Activated CD8-positive, alpha-beta memory T cell treated with anti-CD3 and anti-CD28 coated beads, Interleukin-2, amount 50 U/mL, for 1 hour (primary cell): ENCODE measurements around the gene CHST3.
"Not testable (repeated sequence)": the region's sequence is repeated elsewhere in the genome, so short reads cannot be mapped to it uniquely, and the experiment has no call there.

Experiments used
- DNase-seq: peaks from one replicate; pipeline ENCODE4 v3.0.0-alpha.2; 2020; ENCODE audit errors: extremely low read depth

CHST3 gene

DNA sequence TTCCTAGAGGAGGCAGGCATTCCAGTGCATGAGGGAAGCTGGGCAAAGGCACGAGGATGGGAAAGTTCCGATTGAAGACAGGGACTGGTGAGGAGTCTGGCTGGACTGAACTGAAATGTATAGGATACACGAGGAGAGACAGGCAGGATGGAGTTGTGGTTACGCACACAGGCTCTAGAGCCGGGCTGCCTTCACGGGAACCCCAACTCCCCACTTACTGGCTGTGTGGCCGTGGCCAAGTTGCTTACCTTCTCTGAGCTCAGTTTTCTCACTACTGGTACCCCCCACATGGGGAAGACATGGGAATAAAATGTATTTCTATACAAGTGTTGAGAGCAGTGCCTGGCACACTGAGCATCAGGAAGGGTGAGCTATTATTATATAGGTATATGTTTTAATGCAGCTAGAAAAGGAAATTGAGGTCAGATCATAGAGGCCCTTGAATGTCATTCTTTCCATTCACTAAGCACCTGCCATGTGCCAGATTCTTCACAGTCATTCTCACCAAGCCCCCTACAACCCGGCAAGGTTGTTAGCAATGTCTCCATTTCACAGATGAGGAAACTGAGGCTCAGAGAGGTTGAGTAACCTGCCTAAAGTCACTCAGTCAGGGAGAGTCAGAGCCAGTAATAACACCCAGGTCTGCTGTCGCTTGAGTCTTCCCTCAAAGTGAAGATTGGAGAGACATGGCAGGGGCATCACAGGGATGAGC, 9.7 kb downstream of the CHST3 start:
- DNase-seq = no peak

DNA sequence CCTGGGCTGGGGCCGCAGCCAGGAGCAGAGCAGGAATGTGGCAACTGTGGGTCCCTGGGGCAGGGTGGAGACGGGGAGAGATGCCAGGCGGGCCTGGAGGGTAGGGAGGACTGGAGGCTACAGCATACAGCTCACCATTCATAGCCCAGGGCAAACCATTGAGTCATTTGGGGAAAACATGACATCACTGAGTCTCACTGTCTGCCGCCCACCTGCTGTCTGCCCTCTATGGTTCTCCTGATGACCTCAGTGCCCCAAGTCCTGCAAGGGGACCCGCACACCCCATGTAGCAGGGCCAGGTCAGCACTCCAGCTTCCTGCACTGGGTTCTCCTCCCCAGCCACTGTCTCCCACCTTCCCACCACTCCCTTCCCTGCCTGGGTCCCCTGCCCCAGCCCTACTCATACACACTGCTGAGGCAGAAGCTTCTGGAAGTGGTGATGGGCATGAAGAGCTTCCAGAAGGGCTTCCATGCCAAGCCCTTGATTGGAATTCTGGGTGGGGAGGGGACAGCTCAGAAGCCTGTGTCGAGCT, 10.4 kb downstream of the CHST3 start:
- DNase-seq = no peak

DNA sequence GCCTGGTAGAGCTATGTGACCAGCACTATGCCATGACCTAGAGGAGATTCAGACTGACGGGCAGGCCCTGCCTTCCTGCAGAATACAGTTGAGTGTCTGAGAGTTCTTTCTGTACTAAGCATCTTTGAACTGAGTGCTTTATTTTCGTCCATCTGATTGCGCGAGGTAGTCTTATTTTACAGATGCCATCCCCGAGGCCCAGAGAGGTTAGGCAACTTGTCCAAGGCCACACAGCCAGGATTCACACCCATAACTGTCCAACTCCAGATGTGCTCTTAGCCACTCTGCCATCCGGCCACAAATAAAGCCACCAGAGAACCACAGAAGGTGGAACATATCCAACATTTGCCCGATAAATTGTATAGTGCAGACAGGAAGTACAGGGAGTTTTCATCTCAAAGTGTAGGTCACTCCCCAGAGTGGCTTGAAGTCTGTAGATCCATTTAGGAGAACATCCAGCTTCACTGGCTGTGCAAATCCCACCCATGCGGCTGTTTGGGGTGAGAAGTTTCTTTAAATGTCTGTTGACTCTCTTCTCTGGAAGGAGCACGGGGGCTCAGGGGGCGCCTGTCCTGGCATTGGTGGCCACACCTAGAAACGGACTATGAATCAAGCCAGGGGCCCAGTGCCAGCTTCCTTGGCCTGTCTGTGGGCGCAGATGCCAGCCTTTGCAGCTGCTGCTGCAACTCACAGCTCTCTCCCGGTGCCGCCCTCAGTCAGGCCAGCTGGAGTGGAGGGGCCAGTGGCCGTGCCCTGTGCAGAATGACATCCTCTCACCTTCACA, 11.1 kb downstream of the CHST3 start:
- no peak for DNase-seq

DNA sequence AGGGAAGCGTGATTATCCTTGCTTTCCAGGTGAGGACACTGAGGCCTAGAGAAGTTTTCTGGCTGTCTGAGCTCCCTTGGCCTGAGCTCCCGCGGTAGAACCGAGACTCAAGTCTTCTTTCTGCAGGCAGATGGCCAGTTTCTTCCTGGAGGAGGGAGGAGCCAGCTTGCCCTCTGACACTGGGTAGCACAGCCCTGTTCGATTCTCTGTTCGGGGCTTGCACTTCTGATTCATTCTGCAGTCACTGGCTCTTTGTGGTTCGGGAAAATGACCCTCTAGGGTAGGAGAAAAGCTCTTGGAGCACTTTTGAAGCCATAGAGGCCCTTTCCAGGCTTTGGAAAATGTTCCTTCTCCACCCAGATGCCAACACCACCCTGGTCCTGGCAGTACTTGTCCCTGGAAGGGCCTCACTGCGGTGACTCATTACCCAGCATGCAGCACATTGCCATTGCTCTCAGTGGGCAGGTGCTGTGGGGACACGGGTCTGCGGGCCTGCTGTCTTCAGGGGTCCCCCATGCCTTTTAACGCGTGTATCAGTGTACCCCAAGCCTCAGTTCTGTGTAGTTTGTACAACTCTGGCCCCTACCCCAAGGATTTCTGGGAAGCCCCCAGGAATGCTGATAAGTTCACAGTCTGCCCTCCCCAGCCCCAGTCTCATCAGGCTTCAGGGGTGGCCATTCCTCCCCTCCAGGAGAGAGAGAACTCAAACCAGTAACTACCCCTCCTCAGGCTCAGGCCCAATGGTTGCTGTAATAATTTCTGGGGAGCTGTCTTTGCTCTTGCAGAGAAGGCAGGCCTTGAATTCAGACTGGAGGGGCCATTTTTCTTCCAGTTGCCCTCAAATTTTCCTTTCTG, 11.9 kb downstream of the CHST3 start:
- DNase-seq = no peak

DNA sequence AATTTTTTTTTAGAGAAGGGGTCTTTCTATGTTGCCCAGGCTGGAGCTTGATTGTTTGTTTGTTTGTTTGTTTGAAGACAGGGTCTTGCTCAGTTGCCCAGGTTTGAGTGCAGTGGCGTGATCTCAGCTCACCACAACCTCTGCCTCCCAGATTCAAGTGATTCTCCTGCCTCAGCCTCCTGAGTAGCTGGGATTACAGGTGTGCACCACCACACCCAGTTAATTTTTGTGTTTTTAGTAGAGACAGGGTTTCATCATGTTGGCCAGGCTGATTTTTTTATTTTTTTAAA, 13.4 kb downstream of the CHST3 start:
- DNase-seq = not testable (repeated sequence)

DNA sequence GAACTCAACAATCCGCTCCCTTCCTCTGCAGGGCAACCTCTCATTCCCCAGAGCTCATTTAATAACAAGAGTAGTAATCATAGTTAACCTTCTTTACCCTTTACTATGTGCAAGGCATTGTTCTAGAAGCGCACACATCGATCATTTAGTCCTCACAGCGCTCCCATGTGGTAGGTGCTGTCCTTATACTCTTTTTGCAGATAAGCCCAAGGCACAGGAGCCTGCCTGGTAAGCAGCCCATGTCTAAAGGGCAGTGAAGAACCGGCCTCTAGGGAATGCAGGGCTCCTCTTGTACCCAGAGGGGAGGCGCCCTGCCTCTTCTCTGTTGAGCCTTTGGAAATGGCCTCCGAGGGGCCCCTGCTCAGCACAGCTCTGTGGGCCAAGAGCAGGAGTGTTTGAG, 14.3 kb downstream of the CHST3 start:
- DNase-seq = no peak

DNA sequence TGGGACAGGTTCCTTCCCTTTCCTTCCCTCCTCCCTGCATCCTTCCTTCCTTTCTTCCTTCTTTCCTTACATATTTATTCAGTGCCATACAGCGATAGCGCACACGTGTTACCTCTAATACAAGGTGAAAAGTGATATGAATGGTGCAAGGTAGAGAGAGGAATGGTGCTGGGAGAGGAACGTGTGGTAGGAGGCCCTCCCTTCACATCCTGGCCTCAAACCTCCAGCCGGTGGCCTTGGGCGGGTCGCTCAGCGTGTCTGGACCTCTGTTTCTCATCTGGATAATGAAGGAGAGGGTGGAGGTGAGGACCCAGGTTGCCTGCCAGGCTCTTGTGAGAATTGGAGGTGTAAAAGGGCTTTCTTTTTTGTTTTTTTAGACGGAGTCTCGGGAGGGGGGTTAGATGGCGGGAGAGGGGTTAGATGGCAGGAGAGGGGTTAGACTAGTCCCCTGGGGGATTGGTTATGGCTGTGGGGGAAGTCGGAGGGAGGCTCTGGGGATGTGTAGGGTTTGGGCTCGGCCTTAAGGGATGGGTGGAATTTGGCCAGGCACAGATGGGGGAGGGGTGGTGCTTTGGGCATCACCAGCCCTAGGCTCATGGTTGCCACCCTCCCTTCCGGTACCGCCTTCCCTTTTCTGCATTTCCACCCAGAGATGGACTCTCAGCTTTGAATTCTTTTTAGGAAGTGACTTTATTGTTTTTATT, 14.9 kb downstream of the CHST3 start:
- DNase-seq = no peak

DNA sequence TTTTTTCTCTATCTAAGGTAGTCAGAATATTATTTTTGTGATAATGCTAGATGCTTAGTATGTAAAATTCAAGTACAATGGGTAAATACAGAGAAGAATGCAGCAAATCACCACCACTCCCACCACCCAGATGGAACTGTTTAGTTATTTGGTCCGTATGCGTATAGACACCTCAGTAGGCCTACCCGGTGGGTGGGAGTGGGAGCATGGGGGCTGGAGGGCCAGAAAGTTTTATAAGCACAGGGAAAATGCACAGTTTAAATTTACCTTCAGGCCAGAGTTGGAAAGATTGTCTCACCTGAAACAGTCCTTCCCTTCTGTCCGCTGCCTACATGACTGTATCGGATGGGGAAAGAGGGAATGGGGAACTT, 15.5 kb downstream of the CHST3 start:
- DNase-seq = no peak

DNA sequence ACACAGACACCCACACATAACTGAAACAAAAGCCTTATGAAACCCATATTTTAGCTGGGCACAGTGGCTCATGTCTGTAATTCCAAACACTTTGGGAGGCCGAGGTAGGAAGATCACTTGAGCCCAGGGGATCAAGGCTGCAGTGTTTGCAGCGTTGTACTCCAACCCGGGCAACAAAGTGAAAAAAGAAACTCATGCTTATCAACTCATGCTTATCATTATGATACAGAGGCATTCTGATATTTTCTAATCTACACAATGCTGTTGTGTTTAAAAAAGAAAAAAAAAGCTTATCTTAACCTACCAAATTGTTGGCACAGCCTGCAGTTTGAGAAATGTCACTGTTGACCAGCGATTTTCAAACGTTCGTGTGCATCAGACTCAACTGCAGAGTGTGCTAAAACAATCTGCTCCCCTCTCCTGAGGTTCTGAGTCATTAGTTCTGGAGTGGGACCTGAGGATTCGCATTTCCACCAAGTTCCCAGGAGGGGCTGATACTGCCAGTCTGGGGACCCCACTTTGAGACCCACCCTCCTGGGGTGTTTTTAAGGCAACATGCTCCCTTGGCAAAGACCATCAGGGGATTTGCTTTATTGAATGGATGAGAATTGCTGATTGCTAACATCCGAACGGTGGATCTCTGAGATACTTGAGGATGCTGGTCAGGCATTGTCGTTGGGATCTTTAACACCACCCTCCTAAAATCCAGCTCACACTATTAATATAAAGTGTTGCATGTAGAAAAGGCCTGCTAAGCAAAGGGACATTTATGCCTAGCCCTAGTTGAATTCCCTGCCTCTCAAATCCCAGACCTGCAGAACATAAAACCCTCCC, 16.2 kb downstream of the CHST3 start:
- DNase-seq = no peak

DNA sequence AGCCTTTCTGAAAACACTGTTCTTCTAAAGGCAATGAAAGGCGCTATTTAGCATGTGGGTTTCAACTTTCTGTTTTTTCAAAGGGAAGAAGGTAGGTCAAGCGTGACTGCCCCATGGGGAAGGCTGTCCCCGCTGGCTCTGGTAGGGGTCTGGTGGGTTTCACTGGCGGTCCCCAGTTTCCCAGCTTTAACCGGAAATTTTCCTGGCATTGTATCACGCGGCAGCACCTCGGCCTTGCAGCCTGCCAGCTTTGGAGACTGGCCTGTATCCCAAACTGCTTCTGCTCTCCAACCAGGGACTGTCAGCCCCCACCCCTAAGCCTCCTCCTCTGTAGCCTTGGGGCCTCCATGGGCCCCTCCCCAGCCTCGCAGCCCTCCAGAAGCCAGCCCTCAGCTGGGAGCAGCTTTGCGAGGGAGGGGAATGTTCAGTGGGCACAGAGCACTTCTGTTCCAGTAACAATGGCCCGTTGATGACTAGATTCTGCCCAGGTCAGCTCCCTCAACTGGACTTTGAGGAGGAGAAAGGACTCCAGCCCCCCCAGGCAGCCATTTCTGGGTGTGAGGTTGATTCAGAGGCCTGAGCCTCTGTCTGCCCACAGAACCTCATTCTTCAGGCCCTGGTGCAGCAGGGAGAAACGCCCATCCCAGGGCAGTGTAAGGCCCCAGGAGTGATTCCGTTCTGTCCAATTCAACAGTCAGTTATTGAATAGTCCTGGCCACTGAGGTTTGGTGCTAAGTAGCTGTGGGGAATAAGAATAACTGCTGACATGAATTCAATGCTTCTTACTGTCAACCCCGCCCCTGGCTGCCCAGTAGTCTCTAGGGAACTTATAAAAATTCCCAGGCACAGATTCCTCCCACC, 17.1 kb downstream of the CHST3 start:
- DNase-seq = no peak

DNA sequence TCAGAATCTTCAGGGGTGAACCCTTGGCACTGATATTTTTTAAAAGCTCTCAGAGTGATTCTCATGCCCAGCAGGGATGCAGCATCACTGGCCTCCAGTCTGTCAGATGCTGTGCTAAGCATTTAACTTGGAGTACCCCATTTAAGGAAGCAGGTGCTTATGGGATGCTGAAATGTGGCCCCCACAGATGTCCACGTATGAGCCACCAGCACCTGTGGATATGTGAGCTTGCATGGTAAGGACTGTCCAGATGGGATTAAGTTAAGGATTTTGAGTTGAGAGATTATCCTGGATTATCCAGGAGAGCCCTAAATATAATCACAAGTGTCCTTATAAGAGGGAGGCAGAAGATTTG, 17.7 kb downstream of the CHST3 start:
- DNase-seq = no peak

DNA sequence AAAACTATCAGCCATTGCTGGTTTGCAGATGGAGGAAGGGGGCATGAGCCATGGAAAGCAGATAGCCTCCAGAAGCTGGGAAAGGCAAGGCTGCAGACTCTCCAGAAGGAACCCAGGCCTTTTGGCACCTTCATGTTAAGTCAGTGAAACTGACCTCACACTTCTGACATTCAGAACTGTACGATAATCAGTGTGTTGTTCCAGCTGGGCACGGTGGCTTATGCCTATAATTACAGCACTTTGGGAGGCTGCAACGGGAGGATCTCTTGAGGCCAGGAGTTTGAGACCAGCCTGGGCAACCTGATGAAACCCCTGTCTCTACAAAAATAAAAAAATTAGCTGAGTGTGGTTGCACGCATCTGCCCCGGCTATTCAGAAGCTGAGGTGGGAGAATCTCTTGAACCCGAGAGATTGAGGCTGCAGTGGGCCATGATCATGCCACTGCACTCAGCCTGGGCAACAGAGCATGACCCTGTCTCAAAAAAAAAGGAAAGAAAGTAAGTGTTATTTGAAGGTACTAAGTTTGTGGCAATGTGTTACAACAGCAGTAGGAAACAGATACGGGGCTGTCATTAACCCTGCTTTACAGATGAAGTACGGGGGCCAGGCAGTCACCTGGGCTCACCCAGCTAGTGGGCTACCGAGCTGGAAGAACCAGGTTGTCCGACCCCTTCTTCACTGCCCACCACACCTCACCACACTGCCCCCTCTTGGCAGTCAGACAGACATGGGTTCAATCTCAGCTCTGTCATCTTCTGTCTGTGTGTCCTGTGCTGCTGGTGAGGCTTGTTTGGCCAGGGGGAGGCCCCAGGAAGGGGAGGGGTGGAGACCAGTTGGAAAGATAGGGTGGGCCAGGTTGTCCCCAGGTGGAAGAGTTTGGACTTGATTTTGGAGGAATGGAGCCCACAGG, 18.3 kb downstream of the CHST3 start:
- no peak for DNase-seq

DNA sequence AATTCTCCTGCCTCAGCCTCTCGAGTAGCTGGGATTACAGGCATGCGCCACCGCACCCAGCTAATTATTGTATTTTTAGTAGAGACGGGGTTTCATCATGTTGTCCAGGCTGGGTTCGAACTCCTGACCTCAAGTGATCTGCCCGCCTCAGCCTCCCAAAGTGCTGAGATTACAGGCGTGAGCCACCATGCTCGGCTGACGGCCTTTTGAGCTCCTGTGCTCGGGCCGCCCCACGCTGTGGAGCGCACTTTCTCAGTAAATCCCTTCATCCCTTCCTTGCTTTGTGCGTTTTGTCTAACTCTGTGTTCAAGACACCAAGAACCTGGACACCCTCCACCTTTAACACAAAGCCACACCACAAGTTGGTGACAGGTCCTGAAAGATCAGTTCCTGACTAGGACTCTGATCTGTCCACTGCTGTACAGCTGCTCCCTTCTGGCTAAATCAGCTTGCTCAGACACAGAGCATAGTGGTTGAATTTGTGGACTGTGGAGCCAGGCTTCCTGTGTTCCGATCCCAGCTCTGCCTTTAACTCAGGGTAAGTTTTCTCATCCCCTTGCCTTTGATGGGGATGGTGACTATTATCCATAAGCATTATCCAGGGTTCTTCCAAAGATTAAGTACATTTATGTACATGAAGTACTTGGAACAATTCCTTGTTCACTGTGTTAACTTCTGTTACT, 20.1 kb downstream of the CHST3 start:
- DNase-seq = no peak

DNA sequence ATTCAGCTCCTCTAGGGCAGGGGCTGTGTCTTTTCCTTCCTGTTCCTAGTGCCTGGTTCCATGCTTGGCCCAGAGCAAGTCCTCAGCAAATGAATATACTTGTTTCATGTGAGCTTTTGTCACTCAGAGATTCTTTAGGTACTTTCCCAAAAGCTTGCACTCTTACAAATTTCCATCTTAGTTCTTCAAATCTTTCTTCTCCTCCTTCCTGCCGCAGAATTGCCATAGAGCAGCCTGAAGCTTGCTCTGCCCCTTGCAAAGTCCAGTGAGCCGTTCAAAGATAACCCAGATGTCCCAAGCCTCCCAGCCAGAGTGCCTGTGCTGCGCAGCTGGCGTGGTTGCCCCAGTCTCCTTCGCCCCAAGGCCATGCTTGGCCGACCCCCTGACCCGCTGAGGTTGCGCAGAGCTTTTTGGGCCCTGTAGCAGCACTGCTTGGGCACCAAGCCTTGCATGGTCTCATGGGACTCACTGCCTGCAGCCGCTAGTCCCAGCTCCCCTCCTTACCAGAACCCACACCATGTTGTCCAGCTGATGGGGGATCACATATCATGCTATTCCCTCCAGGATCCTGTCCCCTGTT, 20.7 kb downstream of the CHST3 start:
- no peak for DNase-seq

DNA sequence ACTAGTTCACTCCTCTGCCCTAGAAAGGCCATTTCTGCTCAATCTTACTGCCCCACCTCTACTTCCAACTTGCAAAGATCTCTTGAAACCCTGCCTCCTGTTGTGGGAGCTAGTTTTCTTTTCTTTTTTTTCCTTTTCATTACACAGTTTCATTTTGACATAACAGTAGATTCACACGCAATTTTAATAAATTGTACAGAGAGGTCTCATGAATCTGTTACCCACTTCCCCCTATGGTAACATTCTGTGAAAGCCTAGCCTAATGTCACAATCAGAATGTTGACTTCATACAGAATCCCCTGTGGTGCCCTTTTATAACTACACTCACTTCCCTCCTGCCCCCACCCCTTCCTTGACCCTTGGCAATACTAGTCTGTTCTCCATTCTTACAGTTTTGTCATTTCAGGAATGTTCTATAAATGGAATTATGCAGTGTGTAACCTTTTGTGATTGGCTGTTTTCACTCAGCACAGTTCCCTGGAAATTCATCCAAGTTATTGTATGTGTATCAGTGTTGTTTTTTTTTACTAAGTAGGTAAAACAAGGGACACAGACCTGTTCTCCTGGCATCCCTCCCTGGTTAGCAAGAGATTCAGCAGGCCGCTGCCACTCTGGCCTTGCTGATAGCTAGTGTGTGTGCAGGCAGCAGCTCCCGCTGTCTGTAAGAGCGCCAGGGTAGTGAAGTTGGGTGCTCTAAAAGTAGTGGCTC, 21.5 kb downstream of the CHST3 start:
- DNase-seq = no peak

DNA sequence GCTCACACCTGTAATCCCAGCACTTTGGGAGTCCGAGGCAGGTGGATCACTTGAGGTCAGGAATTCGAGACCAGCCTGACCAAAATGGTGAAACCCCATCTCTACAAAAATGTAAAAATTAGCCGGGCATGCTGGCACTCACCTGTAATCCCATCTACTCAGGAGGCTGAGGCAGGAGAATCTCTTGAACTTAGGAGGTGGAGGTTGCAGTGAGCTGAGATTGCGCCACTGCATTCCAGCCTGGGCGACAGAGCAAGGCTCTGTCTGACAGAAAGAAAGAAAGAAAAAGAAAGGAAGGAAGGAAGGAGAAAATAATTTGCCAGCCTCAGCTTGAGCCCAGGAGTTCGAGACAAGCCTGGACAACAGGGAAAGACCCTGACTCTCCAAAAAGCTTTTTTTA, 24.7 kb downstream of the CHST3 start:
- DNase-seq = not testable (repeated sequence)

DNA sequence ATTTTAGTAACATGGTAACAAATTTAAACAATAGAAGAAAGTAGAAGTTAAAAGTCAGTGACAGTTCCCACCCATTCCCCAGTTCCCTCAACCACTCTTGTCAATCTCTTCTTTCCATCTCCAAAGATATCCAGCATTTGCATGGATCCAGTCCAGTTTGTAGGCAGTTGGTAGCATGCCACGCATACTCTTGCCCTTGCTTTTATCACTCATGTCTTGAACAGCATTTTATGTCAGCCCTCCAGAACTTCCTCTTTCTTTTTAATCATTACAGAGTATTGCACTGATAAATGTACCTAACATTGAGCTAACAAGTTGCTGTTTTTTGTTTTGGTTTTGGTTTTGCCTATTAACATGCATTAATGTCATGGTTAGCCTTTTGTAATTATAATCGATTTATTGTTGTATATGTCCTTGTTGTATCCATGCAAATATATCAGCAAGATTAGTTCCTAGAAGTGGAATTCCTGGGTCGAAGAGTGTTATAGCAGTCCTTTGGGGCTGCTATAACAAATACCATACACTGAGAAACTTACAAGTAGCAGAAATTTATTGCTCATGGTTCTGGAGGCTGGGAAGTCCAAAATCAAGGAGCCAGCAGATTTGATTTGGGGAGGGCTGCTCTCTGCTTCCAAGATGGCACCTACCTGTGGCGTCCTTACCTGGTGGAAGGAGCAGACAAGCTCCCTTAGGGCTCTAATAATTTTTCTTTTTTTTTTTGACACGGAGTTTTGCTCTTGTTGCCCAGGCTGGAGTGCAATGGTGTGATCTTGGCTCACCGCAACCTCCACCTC, 25.7 kb downstream of the CHST3 start:
- no peak for DNase-seq
